ENCODE data around the gene DRD1.

DRD1 gene

DNA sequence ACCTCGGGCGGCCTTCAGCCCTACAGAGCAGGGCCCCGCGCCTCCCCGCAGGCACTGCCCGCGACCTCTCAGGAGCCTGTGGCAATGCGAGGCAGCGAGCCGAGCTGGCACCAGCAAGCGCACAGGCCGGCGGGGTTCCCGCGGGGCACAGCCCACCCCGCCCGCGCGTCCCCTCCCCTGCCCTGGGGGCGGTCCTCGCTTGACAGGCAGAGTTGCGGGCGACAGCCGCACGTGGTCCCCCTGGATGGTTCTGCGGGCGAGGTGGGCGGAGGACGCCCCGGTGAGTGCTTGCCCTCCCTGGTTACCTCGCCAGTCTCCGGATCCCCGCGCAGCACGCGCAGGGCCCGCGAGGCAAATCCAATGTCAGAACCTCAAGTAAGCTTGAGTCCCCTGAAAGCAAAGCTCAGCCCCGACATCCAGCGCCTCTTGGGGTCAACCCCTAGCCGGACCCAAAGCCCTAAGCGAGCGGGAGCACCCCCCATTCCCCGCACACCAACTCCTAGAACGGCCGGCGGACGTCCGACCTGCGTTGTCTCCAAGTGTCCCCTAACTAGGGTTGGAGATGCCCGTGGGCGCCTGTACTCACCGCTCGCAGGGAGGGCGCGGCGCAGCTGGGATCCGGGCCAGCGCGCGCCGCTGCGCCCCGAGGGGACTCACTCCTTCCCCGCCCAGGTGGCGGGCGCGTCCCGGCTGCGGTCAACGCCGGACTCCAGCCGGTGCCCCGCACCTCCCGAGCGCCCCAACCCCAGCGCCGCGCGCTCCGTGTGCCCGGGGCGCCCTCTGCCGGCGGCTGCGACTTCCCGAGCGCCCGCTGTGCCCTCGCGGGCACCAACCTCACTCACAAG, at the start of gene DRD1:
TSS of gene DRD1 (minus strand) at position 123 of the 845 bp plus-strand sequence. CDS start 1,083 bp downstream, outside the sequence.
- peak; percentile 14 to 48 for DNase-seq (ENCODE audit: low read depth in 2 of 2)

DNA sequence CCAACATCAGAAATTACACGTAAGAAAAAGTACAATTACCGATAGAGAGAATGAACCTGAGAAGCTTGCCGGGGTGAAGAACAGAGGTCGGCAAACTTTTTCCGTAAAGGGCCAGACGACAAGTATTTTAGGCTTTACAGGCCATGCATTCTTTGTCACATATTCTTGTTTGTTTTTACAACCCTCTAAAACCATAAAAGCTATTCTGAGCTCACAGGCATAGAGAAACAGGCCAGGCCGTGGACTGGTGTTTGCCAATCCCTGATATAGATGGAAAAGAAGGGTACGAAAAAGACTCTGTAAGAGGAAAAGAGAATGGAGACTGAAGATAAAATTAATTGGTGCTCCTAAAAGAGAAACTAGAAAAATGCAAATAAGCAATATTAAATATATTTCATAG, 49.7 kb upstream of the DRD1 start:
- DNase-seq (ENCODE audit: low read depth in 2 of 2), result no peak

DNA sequence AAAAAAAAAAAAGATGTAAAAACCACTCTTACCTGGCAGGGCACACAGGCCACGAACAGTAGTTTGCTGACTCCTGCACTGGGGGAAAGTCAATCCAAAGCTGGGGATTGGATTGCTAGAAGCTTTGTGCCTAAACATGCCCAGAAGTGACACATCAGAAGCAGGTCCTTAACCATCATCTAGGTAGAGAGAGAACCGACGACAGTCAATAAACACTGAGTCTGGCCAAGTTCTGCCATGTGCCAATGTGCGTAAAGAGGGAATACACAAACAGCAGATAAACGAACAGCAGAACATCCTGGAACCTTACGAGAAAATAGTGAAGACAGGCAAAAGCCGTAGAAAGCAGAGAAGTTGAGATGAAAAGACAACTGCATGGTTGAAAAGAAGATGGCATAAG, 49.3 kb upstream of the DRD1 start:
- no peak for DNase-seq (ENCODE audit: low read depth in 2 of 2)

DNA sequence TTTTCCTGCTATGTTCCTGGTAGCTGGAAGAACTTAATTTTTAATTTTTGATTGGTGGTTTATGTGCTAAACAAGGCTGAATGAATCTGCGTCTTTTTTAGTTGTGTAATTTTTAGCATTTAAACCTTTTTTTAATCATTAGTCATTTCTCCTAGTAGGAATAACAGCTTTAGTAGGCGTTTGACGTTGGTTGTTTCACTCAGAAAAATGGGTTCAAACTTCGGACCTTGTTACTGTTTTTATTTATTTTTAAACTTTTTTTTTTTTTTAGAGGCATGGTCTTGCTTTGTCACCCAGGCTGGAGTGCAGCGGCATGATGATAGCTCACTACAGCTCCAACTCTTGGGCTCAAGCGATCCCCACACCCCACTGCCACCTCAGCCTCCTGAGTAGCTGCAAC, 47.2 kb upstream of the DRD1 start:
- DNase-seq (ENCODE audit: low read depth in 2 of 2), result no peak

DNA sequence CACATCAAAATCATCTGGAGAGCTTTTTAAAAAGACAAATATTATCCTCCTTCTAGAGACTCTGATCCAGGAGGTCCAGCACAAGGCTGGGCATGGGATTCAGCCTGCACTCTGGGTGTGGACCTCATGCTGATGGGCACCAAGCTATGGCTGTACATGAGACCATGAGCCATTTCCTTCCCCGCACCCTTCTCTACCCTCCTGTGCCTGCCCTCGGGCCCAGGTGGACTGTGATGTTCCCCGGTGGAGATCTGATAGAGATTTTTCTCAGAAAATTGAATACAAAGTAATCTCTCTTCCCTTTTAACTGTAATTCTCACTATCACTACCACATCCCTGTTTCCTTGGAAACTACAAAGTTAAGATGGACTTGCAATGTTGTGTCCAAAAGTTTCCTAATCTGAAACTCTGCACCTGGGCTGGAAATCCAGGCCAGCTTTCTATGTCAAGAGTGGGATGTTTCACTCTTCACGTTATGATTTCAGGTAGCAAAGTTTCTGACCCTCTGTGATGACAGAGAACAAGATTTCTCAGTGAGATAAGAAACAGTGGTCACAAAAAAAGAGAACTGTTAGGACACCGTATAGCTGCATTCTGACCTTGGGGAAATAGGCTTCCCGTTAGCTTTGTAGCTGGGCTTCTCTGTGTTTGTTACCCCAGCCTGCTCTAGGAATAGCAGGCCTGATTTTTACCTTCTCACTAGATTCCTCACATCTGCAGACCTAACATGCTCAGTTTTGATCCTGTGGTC, 45.9 kb upstream of the DRD1 start:
- no peak for DNase-seq (ENCODE audit: low read depth in 2 of 2)

DNA sequence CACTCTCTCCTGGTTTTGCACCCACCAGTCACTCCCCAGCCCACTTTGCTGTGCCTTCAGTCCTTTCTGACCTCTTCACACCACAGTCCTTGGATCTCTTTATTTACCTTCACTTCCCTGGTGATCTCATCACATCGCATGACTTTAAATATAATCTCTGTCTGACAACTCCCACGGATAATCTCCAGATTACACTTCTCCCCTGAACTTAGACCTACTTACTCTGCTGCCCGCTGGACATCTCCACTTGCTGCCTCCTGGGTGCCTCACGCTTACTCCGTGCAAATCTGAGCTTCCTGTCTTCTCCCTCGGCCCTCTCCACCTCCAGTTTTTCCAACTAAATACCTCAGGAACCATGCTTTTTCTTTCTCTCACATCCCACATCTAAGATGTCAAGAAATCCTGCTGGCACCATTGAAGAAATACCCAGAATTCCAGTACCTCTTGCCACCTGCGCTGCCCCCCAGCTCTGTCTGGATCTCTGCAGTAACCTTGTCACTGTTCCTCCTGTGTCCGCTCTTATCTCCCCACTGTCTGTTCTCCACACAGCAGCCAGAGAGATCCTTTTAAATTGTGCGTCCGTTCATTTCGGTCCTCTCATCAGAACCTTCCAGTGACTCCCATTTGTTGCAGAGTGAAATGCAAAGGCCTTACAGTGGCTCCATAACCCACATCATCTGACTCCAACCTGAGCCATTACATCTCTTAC, 43.7 kb upstream of the DRD1 start:
- no peak for DNase-seq (ENCODE audit: low read depth in 2 of 2)

DNA sequence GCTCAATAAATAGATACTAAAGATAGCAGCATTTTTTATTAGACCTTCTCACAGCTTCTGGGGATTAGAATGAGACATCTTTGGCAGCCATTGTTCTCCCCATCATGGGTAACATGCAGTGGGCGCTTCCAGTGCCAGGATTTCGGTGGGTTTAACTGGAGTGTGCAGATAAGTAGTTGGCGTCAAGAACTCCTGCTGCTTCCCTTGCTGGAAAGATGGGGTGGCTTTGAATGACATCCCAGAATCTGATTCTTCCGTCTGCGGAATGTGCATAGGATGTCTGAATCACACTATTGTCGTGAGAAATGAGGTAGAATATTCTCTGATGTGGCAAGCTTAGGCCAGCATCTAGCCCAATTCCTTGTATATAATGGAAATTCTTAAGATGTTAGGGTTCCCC, 41.6 kb upstream of the DRD1 start:
- DNase-seq (ENCODE audit: low read depth in 2 of 2), result no peak

DNA sequence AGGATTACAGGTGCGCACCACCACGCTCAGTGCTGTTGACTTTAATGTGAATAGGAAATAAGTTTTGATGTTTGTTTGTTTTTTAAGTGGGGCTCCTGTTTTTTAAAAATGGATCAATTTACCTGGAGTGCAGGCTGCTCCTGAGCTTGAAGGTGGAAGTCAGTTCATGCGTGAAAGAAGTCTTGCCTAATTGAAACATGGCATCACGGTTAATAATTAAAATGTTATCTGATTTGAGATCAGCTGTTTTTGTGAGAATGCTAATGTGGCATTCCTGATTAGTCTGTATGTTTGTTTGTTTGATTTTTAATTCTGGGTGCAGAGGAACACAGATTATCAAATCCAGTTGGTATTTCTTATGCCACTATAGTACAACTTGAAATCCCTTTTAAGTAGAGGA, 40.8 kb upstream of the DRD1 start:
- no peak for DNase-seq (ENCODE audit: low read depth in 2 of 2)

DNA sequence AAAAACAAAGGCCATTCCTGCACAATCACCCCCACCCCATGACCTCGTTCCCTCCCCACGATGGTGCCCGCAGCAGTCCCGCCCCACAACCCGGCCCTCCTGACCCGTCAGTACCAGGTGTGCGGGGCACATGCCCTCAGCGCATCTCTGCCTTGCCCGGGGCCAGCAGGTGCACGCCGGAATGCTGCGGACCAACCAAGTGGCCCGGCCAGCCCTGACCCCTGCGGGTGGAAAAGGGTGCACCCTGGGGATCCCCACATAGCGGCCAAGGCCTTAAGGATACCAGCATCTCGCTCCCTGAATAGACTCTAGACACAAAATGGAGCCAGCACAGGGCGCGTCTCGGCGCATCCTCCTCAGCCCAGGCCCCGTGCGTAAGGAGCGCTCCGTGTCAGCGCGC, 40.3 kb upstream of the DRD1 start:
- no peak for DNase-seq (ENCODE audit: low read depth in 2 of 2)

DNA sequence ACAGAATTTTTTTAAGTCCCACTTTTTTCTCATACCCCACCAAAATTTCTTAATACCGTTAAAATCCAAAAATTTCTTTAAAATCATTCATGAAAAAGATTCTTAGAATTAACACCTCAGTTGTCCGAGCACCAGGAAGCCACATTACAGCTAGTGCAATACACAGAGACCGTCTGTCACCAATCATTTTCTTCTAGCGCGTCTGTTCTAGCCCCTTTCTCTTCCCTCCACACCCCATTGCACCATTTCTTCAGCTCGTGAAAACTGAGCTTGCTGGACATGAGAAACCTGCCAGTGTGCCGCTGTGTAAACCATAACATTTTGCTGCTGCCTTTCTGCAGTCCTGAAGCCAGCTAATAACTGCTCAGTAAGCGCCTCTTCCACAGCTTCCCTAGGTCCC, 39.4 kb upstream of the DRD1 start:
- DNase-seq (ENCODE audit: low read depth in 2 of 2), result no peak

DNA sequence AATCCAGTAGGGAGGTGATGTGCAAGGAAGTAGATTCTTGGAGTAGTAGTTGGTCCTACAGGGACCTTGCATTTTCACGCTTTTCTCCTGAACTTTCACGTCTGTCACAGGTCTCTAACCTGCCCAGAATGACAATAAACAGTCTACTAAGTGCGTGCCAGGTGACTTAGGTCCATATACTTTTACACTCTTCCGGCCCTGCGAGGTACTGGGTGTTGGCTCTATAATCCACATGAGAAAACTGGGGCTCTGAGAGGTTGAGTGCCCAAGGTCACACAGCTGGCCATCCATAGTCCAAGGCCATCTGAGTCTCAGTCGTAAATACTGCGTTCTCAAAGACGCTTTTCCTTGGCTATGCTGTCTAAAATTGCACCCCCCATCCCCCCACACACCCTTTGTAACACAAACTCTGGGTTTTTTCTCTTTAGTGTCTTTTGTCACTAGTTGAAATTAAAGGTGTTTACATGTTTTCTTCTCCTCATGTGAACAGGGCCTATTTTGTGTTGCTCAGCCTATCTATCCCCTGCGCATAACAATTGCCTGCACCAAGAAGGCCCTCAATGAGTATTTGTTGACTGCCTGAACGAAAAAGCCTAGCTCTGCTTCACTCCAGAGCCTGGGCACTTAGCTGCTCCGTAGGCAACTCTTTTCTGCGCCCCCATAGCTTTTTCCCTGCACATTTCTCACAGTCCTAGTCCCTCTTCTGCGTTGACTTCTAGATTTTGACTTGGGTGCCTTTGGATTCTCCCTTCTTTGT, 35.3 kb upstream of the DRD1 start:
- no peak for DNase-seq (ENCODE audit: low read depth in 2 of 2)

DNA sequence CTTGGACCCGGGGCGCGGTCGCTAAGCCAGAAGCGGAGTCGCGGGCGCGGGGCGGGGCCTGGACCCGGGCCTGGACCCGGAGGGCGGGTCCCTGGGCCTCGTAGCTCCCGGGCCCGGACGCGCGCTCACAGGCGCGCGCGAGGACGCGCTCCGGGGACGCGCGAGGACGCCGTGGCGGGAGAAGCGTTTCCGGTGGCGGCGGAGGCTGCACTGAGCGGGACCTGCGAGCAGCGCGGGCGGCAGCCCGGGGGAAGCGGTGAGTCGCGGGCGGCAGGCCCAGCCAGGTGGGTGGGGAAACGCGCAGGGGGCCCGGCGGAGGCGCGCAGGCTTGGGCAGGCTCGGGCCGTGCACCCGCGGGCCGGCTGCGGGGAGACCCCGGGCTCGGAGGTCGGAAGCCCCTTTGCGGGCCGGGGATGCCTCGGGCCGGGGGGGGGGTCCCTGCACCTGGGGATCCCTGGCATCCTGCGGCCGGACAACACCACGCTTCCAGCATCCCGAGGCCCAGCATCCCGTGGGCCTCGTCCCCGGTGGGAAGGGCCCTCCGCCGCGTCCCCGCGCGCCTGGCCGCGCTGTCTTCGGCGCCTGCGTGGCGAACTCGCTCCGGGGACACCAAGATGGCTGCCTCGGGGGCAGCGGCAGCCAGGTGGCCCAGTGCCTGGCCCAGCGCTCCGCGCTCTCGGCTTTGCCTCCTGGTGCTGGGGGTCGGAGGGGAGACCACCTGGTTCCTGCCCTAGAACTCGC, 34.6 kb upstream of the DRD1 start, which contains the start of gene SFXN1:
TSS of gene SFXN1 (plus strand) at position 177 of the 741 bp plus-strand sequence. CDS start 13,544 bp downstream, outside the sequence.
- peak; percentile 73 to 76 for DNase-seq (ENCODE audit: low read depth in 2 of 2)

DNA sequence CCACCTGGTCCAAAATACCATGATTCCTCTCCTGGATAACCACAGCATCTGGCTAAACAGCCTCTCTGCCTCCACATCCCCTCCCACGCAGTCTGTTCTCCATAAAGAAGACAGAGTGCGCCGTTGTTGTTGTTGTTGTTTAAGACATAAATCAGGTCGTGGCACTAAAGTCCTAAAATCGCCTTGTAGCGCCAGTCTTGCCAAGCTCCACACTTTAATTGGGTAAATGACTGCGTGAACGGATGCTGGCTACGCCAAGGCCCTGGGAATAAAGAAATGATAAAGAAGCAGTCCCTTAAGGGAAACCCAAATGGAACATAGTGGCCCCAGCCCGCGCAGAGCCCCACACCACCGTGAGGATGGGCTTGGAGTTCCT, 34.0 kb upstream of the DRD1 start:
- DNase-seq (ENCODE audit: low read depth in 2 of 2), result no peak

DNA sequence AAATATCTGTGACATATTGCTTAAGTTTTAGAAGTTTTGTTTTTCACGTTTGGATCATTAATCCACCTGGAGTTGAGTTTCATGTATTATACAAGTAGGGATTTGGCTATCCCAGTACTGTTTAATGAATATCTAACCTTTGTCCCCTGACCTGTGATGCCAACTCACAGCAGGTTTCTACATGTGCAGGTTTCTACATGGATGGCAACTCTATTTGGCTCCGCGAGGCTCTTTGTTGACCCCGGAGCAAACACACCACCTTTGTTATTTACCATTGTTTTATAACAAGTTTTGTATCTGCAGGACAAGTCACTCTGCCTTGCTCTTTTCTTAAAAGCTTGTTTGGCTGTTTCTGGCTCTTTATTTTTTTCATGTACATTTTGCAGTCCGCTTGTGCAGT, 33.5 kb upstream of the DRD1 start:
- DNase-seq (ENCODE audit: low read depth in 2 of 2), result no peak

DNA sequence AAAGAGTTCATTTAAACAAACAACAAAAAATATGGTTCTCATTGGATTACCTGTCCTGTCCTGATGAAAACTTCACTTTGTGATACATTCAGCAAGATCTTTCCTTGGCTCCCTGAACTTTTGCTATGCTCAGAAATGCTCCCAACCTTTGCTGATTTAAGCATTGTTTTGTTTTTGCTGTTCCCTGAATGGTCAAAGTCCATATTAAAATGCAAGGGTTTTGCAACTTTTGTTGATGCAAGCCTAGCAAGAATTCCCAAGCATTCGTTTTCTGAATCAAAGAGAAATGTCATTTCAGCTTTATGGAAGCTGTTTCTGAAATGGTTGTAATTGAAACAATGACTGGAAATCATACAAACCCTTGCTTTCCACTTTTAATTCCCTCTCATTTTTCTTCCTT, 31.3 kb upstream of the DRD1 start:
- DNase-seq (ENCODE audit: low read depth in 2 of 2), result no peak

DNA sequence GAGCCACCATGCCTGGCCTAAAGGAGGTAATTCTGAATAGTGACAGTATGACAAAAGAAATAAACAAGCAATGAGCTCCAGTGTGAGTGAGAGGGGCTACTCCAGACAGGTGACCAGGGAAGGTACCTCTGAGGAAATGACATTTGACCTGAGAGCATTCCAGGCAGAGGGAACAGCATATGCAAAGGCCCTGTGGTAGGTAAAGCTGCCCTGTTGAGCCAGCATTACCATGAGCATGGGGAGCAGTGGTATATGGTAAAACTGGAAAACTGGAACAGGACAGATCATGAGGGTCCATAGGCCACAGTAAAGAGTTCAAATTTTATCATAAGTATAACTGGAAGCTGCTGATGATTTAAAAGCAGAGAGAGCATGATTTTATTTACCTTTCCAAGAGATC, 28.4 kb upstream of the DRD1 start:
- DNase-seq (ENCODE audit: low read depth in 2 of 2), result no peak

DNA sequence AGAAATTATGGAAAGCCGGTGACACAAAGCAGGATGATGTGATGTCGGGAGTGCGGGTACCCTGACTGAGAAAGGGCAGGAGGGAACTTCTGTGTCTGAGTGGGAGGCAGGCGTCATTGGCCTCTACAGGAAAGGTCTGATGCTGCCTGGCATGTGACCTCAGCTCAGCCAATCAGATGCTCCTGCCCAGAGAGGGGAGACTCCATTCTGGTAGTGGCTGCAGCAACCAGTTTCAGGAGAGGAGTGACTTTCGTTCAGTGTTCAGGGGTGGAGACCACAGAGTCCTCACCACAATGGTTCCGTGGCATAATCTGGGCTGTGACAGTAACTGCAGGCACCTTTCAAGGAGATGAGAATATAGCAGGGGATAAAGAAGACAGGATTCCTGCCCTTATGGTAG, 27.6 kb upstream of the DRD1 start:
- peak in 1 of 2 experiments; percentile 31 for DNase-seq (ENCODE audit: low read depth in 2 of 2)

DNA sequence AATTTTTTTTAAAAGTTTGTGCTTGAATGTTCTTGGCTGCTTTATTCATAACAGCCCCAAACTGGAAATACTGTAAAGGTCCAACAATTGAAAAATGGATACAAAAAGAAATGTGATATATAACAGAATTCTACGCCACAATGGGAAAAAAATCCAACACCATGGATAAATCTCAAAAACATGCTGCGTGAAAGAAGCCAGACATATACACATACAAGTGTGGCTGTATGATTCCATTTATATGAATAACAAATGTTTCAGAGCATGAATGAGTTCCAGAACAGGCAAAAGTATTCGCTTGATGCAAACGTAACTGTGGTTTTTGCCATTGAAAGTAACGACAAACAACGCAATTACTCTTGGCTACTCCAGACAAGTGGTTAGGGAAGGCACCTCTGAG, 27.2 kb upstream of the DRD1 start:
- DNase-seq (ENCODE audit: low read depth in 2 of 2), result no peak

DNA sequence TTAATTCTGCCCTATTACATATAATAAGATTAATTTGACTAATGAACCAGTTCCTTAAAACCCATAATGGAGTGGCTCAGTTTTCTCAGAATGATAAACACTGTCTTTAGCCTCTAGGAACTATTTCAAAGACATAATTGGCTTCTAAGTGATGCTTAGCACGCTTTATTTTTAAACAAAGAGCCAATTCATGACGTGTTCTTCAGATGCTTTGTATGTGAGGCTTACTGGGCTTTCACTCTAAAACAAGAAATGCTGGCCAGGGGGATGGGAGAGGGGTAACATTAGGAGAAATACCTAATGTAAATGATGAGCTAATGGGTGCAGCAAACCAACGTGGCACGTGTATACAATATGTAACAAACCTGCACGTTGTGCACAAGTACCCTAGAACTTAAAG, 26.8 kb upstream of the DRD1 start:
- no peak for DNase-seq (ENCODE audit: low read depth in 2 of 2)

DNA sequence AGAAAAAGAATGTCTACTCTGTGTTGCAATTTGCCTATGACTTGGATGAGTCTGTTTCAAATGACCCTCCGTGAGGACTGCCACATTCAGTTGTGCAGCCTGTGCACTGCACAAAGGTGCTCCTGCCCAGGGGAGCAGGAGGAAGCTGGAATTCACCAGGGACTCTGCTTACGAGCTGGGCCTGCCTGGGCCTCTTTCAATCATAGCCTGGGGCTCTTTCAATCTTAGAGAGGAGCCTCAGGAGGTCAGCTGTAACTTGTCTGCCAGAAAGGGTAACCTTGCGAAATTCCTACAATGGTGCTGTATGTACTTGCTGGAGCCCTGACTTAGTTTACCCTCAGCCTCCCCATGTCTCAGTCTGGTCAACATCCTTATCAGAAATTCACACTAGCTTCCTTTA, 25.9 kb upstream of the DRD1 start:
- no peak for DNase-seq (ENCODE audit: low read depth in 2 of 2)

DNA sequence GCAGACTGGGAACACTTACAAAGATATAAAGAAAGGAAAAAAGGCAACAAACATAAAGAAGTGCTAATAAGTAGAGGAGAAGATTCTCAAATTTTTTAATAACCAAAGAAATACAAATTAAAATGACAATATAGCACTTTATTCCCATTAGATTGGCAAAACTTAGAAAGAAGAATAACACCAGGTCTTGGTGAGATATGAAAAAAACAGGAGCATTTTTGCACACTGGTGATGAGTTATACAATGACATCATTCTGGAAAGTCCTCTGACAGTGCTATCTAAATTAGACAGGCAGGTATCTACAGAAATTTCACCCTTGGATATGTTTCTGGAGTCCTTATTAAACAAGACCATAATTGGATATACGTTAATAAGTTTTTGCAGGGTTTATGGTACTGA, 24.9 kb upstream of the DRD1 start:
- DNase-seq (ENCODE audit: low read depth in 2 of 2), result no peak
